ENCODE data around the gene H2BK1. TPM values are rescaled to one million over a fixed set of nuclear protein-coding genes. Genes with fewer than 3 reads are reported as not detected.

The H2BK1 gene
- total and polyA plus RNA-seq, 8 donors, result not detected

DNA sequence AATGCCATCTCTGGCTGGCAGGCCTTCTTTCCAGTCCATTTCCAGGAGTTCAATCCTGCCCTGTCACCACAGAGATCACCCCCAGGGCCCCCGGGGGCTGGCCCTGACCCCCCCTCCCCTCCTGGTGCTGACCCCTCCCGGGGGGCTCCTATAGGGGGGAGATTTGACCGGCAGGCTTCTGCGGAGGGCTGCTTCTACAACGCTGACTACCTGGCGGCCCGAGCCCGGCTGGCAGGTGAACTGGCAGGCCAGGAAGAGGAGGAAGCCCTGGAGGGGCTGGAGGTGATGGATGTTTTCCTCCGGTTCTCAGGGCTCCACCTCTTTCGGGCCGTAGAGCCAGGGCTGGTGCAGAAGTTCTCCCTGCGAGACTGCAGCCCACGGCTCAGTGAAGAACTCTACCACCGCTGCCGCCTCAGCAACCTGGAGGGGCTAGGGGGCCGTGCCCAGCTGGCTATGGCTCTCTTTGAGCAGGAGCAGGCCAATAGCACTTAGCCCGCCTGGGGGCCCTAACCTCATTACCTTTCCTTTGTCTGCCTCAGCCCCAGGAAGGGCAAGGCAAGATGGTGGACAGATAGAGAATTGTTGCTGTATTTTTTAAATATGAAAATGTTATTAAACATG lies 28.0 kb upstream of the H2BK1 start:
- peaks cover 0 to 25% (median 4%) of the 10 kb centered on the region in 3 donors for H3K36me3 ChIP-seq
- intact Hi-C loops (cut with DNase I), result no loop called here
- peak in 1 of 6 donors; percentile 69 for DNase-seq

DNA sequence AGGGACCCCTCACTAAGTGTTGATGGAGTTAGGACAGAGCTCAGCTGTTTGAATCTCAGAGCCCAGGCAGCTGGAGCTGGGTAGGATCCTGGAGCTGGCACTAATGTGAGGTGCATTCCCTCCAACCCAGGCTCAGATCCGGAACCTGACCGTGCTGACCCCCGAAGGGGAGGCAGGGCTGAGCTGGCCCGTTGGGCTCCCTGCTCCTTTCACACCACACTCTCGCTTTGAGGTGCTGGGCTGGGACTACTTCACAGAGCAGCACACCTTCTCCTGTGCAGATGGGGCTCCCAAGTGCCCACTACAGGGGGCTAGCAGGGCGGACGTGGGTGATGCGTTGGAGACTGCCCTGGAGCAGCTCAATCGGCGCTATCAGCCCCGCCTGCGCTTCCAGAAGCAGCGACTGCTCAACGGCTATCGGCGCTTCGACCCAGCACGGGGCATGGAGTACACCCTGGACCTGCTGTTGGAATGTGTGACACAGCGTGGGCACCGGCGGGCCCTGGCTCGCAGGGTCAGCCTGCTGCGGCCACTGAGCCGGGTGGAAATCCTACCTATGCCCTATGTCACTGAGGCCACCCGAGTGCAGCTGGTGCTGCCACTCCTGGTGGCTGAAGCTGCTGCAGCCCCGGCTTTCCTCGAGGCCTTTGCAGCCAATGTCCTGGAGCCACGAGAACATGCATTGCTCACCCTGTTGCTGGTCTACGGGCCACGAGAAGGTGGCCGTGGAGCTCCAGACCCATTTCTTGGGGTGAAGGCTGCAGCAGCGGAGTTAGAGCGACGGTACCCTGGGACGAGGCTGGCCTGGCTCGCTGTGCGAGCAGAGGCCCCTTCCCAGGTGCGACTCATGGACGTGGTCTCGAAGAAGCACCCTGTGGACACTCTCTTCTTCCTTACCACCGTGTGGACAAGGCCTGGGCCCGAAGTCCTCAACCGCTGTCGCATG lies 27.2 kb upstream of the H2BK1 start:
- WGBS, 2 donors, result 88 to 90% methylated on average over 44 of the region's 44 CpGs
- ATAC-seq (no peak), DNase-seq (peak in 1 of 6 donors; percentile 58), FAIRE-seq (no peak)
- H3K4me1 ChIP-seq, result peaks cover 5 to 11% (median 7%) of the 10 kb centered on the region in 3 donors
- TF ChIP-seq, protein P1, sequence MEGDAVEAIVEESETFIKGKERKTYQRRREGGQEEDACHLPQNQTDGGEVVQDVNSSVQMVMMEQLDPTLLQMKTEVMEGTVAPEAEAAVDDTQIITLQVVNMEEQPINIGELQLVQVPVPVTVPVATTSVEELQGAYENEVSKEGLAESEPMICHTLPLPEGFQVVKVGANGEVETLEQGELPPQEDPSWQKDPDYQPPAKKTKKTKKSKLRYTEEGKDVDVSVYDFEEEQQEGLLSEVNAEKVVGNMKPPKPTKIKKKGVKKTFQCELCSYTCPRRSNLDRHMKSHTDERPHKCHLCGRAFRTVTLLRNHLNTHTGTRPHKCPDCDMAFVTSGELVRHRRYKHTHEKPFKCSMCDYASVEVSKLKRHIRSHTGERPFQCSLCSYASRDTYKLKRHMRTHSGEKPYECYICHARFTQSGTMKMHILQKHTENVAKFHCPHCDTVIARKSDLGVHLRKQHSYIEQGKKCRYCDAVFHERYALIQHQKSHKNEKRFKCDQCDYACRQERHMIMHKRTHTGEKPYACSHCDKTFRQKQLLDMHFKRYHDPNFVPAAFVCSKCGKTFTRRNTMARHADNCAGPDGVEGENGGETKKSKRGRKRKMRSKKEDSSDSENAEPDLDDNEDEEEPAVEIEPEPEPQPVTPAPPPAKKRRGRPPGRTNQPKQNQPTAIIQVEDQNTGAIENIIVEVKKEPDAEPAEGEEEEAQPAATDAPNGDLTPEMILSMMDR (IDR thresholded peaks at IDR 0.05), result no peak
- no peak overlapping the region for H3K4me3 ChIP-seq
- H3K27ac ChIP-seq, result no peak overlapping the region
- intact Hi-C loops (cut with DNase I), result no loop called here
- no peaks in the 10 kb centered on the region for H3K27me3 ChIP-seq
- H3K36me3 ChIP-seq, result peaks cover 0 to 25% (median 4%) of the 10 kb centered on the region in 3 donors
- H3K9me3 ChIP-seq, result no peaks in the 10 kb centered on the region

More for the DNA sequence above, 28.0 kb upstream of the H2BK1 start:
- ATAC-seq, result no peak
- TF ChIP-seq, protein P1 (IDR thresholded peaks at IDR 0.05), result no peak
- Histone ChIP-seq H3K27ac (no peak overlapping the region), H3K4me3 (no peak overlapping the region), H3K4me1 (peaks cover 5 to 10% (median 7%) of the 10 kb centered on the region in 3 donors), H3K27me3 (no peaks in the 10 kb centered on the region), H3K9me3 (no peaks in the 10 kb centered on the region)
- 78 to 86% methylated on average over 15 to 17 of the region's 17 CpGs for WGBS, 2 donors
- no peak for FAIRE-seq

DNA sequence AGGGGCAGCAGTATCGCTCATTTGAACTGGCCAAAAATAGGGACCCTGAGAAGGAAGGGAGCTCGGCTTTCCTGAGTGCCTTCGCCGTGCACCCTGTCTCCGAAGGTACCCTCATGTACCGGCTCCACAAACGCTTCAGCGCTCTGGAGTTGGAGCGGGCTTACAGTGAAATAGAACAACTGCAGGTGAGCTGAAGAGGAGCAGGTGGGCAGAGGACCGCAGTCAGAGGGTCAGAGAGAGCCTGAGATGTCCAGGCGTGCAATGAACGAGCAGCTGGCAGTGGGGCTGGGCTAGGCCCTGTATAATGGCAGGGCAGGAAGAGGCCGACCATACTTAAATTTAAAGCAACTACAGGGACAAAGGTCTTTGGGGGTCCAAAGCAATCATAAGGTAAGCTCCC lies 26.1 kb upstream of the H2BK1 start:
- Histone ChIP-seq H3K36me3 (peaks cover 0 to 25% (median 4%) of the 10 kb centered on the region in 3 donors), H3K4me3 (no peak overlapping the region), H3K9me3 (no peaks in the 10 kb centered on the region), H3K27me3 (no peaks in the 10 kb centered on the region), H3K27ac (no peak overlapping the region), H3K4me1 (peaks cover 5 to 14% (median 7%) of the 10 kb centered on the region in 3 donors)
- FAIRE-seq (no peak), ATAC-seq (no peak), DNase-seq (no peak)
- TF ChIP-seq, protein P1 (IDR thresholded peaks at IDR 0.05), result no peak
- intact Hi-C loops (cut with DNase I), result no loop called here
- WGBS, 2 donors, result 89 to 91% methylated on average over 13 of the region's 13 CpGs

DNA sequence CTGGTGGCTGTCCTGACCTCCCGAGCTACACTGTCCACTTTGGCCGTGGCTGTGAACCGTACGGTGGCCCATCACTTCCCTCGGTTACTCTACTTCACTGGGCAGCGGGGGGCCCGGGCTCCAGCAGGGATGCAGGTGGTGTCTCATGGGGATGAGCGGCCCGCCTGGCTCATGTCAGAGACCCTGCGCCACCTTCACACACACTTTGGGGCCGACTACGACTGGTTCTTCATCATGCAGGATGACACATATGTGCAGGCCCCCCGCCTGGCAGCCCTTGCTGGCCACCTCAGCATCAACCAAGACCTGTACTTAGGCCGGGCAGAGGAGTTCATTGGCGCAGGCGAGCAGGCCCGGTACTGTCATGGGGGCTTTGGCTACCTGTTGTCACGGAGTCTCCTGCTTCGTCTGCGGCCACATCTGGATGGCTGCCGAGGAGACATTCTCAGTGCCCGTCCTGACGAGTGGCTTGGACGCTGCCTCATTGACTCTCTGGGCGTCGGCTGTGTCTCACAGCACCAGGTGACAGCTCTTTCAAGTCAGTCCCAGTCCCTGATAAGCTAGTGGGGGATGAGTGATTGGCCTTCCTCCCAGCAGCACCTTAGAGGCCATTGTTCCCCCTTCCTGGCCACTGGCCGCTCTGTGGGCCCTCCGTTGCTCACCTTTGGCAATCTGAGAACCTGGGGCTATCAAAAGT lies 25.0 kb upstream of the H2BK1 start:
- WGBS, 2 donors, result 87 to 90% methylated on average over 27 to 28 of the region's 28 CpGs
- intact Hi-C loops (cut with DNase I), result no loop called here
- no peaks in the 10 kb centered on the region for H3K27me3 ChIP-seq
- H3K9me3 ChIP-seq, result no peaks in the 10 kb centered on the region
- FAIRE-seq, result no peak
- H3K36me3 ChIP-seq, result peaks cover 0 to 25% (median 4%) of the 10 kb centered on the region in 3 donors
- no peak overlapping the region for H3K4me3 ChIP-seq
- no peak overlapping the region for H3K27ac ChIP-seq
- H3K4me1 ChIP-seq, result peaks cover 5 to 14% (median 7%) of the 10 kb centered on the region in 3 donors
- TF ChIP-seq, protein P1 (IDR thresholded peaks at IDR 0.05), result no peak
- ATAC-seq, result no peak
- peak in 1 of 6 donors; percentile 70 for DNase-seq

Data from pancreas (tissue), 10 donors.